ENCODE results near the gene ROBO2. TPM values are rescaled to one million over a fixed set of nuclear protein-coding genes. Genes with fewer than 3 reads are reported as not detected.

The ROBO2 gene
- polyA plus RNA-seq, 1 donor from 2014 or later, result 55.5 TPM

- Histone ChIP-seq H3K27me3 (ENCODE audit: insufficient read depth, low read depth, low read length) (no peaks in the 10 kb centered on the region), H3K4me2 (ENCODE audit: low read length) (no peak overlapping the region), H3K9me3 (ENCODE audit: low read length) (no peaks in the 10 kb centered on the region), H3K27ac (ENCODE audit: low read length) (no peak overlapping the region), H3K9me2 (ENCODE audit: insufficient read depth, low read length) (no peaks in the 10 kb centered on the region), H3F3A (ENCODE audit: insufficient read depth, low read length, poor library complexity, severe bottlenecking) (no peaks in the 10 kb centered on the region), H3K79me2 (replicated peaks; ENCODE audit: insufficient read depth, low read length) (peaks cover 13% of the 10 kb centered on the region), H3K36me3 (ENCODE audit: insufficient read depth, low read length) (no peaks in the 10 kb centered on the region), H2AFZ (ENCODE audit: low read depth, low read length) (no peak overlapping the region), H3K4me3 (ENCODE audit: low read length) (no peak overlapping the region), H4K20me1 (ENCODE audit: insufficient read depth) (no peaks in the 10 kb centered on the region), H3K9ac (ENCODE audit: low read length) (no peak overlapping the region)
- TF ChIP-seq SMC3 (conservative IDR thresholded peaks at IDR 0.05; ENCODE audit: poor library complexity) (no peak), POLR2AphosphoS5 (IDR thresholded peaks at IDR 0.05) (no peak), MXI1 (conservative IDR thresholded peaks at IDR 0.05; ENCODE audit: poor library complexity, severe bottlenecking) (no peak), EP300 (conservative IDR thresholded peaks at IDR 0.05; ENCODE audit: poor library complexity, severe bottlenecking) (no peak), RAD21 (conservative IDR thresholded peaks at IDR 0.05) (no peak), TAF1 (IDR thresholded peaks at IDR 0.05; ENCODE audit: low read depth) (no peak), EZH2 (IDR thresholded peaks at IDR 0.05; ENCODE audit: borderline replicate concordance, insufficient read depth, low read length, poor library complexity, severe bottlenecking) (no peak), CTCF (IDR thresholded peaks at IDR 0.05; ENCODE audit: poor library complexity, severe bottlenecking) (no peak), REST (IDR thresholded peaks at IDR 0.05; ENCODE audit: borderline replicate concordance) (no peak)
Measured at GRCh38 chr3:77068808-77069207, 28.9 kb downstream of the ROBO2 start.

GRCh38 chr3:77071364-77071763 lies 31.5 kb downstream of the ROBO2 start:
- no peaks in the 10 kb centered on the region for H3F3A ChIP-seq (ENCODE audit: insufficient read depth, low read length, poor library complexity, severe bottlenecking)
- no peak overlapping the region for H3K9ac ChIP-seq (ENCODE audit: low read length)
- no peak overlapping the region for H3K4me2 ChIP-seq (ENCODE audit: low read length)
- TF ChIP-seq EP300 (conservative IDR thresholded peaks at IDR 0.05; ENCODE audit: poor library complexity, severe bottlenecking) (no peak), CTCF (IDR thresholded peaks at IDR 0.05; ENCODE audit: poor library complexity, severe bottlenecking) (no peak), POLR2AphosphoS5 (IDR thresholded peaks at IDR 0.05) (no peak), REST (IDR thresholded peaks at IDR 0.05; ENCODE audit: borderline replicate concordance) (no peak), TAF1 (IDR thresholded peaks at IDR 0.05; ENCODE audit: low read depth) (no peak), SMC3 (conservative IDR thresholded peaks at IDR 0.05; ENCODE audit: poor library complexity) (no peak), MXI1 (conservative IDR thresholded peaks at IDR 0.05; ENCODE audit: poor library complexity, severe bottlenecking) (no peak), EZH2 (IDR thresholded peaks at IDR 0.05; ENCODE audit: borderline replicate concordance, insufficient read depth, low read length, poor library complexity, severe bottlenecking) (no peak), RAD21 (conservative IDR thresholded peaks at IDR 0.05) (no peak)
- no peaks in the 10 kb centered on the region for H4K20me1 ChIP-seq (ENCODE audit: insufficient read depth)
- H3K27ac ChIP-seq (ENCODE audit: low read length), result no peak overlapping the region
- no peak overlapping the region for H2AFZ ChIP-seq (ENCODE audit: low read depth, low read length)
- H3K9me2 ChIP-seq (ENCODE audit: insufficient read depth, low read length), result no peaks in the 10 kb centered on the region
- H3K36me3 ChIP-seq (ENCODE audit: insufficient read depth, low read length), result no peaks in the 10 kb centered on the region
- H3K79me2 ChIP-seq (replicated peaks; ENCODE audit: insufficient read depth, low read length), result peaks cover 20% of the 10 kb centered on the region
- no peaks in the 10 kb centered on the region for H3K9me3 ChIP-seq (ENCODE audit: low read length)
- H3K27me3 ChIP-seq (ENCODE audit: insufficient read depth, low read depth, low read length), result no peaks in the 10 kb centered on the region
- no peak overlapping the region for H3K4me3 ChIP-seq (ENCODE audit: low read length)
